HUES64 (cell line): ENCODE measurements around the gene EVI5L.
A peak's percentile ranks its signal among the peaks of the same experiment; 100 is the strongest.

ENCODE experiments used
- H3K27ac ChIP-seq: 2 replicates; pipeline ENCODE4 v1.7.0; 2013; ENCODE audit warnings: low read depth, low read length, inconsistent platforms
- H3K27me3 ChIP-seq: 2 replicates; pipeline ENCODE4 v1.6.1; 2013; ENCODE audit warnings: mild to moderate bottlenecking, low read length; ENCODE audit not compliant: insufficient read depth
- H3K36me3 ChIP-seq: 2 replicates; pipeline ENCODE4 v1.6.1; 2013; ENCODE audit warnings: mild to moderate bottlenecking, low read length; ENCODE audit not compliant: insufficient read depth
- H3K4me1 ChIP-seq: 2 replicates; pipeline ENCODE4 v1.6.1; 2013; ENCODE audit warnings: mild to moderate bottlenecking, low read length, moderate library complexity; ENCODE audit not compliant: insufficient read depth
- H3K4me3 ChIP-seq: 2 replicates; pipeline ENCODE4 v1.5.1; 2013; ENCODE audit warnings: mild to moderate bottlenecking, low read length, moderate library complexity
- H3K9ac ChIP-seq: 2 replicates; pipeline ENCODE4 v1.6.1; 2013; ENCODE audit warnings: mild to moderate bottlenecking, low read depth, low read length
- H3K9me3 ChIP-seq: 2 replicates; pipeline ENCODE4 v1.6.1; 2013; ENCODE audit warnings: low read depth, low read length; ENCODE audit not compliant: insufficient read depth
- WGBS: fragments of 150-250, 120-280 bp; methylation state at CpG from one replicate; pipeline ENCODE4 v1.1.7; 2013; ENCODE audit warnings: missing lambda C conversion rate; 5-methylcytosine and 5-hydroxymethylcytosine counted together

Gene EVI5L

DNA sequence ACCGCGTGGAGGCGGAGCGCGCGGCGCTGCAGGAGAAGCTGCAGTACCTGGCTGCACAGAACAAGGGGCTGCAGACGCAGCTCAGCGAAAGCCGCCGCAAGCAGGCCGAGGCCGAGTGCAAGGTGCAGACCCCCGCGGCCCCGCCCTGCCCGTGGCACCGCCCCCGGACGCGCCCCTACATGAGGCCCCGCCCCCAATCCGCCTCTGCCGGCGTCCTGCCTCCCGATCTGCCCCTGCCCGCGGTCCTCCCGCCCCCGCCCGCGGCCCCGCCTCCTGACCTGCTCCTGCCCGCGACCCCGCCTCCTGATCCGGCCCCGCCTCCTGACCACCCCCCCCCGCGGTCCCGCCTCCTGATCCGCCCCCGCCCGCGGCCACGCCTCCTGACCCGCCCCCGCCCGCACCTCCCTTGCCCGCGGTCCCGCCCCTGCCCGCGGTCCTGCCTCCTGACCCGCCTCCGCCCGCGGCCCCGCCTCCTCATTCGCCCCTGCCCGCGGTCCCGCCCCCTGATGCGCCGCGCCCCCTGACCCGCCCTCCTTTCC lies 32.5 kb downstream of the EVI5L start:
- Histone ChIP-seq H3K9ac (peak overlapping the region; percentile 49; the same call in 1 of the 2 replicates), H3K9me3 (no peaks in the 10 kb centered on the region), H3K36me3 (no peaks in the 10 kb centered on the region), H3K4me1 (peaks cover 9% of the 10 kb centered on the region; the same call in 1 of the 2 replicates), H3K27ac (no peak overlapping the region), H3K27me3 (peaks cover 58% of the 10 kb centered on the region), H3K4me3 (peak overlapping the region; percentile 64)
- WGBS = under 1% methylated on average over 43 of the region's 67 CpGs

DNA sequence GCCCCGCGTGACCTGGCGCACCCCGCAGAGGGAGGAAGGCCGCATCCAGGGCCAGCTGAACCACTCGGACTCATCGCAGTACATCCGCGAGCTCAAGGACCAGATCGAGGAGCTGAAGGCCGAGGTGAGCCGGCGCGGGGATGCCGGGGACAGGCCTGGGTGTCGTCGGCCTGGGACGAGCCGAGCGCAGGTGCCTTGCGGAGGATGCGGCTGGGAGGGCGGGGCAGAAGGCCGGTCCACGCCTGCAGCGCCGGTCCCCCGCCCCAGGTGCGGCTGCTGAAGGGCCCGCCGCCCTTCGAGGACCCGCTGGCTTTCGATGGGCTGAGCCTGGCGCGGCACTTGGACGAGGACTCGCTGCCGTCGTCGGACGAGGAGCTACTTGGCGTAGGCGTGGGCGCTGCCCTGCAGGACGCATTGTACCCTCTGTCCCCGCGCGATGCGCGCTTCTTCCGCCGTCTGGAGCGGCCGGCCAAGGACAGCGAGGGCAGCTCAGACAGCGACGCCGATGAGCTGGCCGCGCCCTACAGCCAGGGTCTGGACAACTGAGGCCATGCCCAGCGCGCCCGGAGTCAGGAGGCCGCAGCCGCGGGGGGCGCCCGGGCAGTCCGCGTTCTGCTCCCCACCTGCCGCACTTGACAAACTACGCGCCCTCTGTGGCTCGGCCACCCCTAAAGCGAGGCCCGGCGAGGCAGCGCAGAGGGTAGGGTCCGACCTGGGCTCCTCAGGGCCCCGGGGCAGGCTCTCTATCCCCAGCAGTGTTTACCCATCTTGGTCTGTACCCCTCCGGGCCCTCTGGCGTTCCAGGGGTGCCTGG lies 33.3 kb downstream of the EVI5L start:
- no peak overlapping the region for H3K27ac ChIP-seq
- peaks cover 10% of the 10 kb centered on the region; the same call in 1 of the 2 replicates for H3K4me1 ChIP-seq
- H3K4me3 ChIP-seq = peak overlapping the region; percentile 64
- H3K9me3 ChIP-seq = no peaks in the 10 kb centered on the region
- peak overlapping the region; percentile 44; the same call in 1 of the 2 replicates for H3K9ac ChIP-seq
- H3K36me3 ChIP-seq = no peaks in the 10 kb centered on the region
- peaks cover 59% of the 10 kb centered on the region for H3K27me3 ChIP-seq
- 20% methylated on average over 83 of the region's 83 CpGs for WGBS

DNA sequence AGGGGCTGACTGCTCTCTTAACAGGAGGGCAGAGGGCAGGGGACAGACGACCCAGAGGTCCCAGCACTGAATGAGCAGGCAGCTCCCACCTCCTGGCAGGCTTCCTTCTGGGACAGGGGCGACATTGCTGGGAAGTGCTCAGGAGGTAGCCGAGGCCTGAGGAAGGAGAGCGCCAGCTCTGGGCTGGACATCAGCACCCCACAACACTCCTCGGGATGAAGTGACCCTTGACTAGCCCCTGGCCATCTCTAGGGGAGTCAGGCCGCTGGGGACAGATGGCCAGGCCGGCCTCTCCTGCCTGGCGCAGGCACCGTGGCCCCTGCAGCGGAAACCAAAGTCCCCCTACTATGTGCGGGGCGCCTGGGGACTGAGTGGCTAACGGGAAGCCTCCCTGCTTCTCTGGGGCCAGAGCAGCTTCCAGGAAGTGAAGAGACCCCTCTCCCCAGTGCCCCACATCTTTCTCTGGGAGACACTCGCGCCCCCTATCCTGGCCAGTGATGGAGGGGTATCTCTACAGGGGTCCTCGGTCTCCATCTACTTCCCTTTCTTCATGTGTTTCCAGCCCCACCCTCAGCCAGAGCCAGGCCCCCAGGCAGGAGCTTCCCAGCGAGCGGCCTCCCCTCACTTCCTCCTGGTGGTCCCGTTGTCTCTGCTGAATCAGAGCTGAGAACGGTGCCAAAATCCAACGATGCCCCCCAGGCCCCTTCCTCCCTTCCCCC lies 34.1 kb downstream of the EVI5L start:
- 67% methylated on average over 21 of the region's 21 CpGs for WGBS
- H3K9ac ChIP-seq = no peak overlapping the region
- H3K36me3 ChIP-seq = no peaks in the 10 kb centered on the region
- no peak overlapping the region for H3K27ac ChIP-seq
- H3K4me3 ChIP-seq = no peak overlapping the region; the same call in 1 of the 2 replicates
- H3K4me1 ChIP-seq = peaks cover 9% of the 10 kb centered on the region; the same call in 1 of the 2 replicates
- peaks cover 59% of the 10 kb centered on the region for H3K27me3 ChIP-seq
- H3K9me3 ChIP-seq = no peaks in the 10 kb centered on the region

DNA sequence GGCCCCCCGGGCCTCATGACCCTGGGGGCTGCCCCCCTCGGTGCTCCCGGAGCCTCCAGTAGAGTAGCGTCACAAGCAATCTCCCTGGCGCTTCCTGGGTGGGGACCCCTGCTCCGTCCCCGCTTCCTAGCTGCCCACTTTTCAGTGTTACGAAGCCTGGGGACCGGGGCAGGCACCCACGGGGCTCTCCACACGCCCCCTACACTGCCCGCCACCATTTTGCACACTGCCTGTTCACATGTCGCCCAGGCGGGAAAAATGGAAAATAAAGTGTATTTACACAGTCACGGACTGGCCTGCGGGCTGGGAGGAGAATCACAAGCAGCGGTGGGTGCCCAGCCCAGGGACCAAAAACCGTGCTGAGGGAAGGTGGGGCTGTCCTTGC lies 34.7 kb downstream of the EVI5L start:
- H3K9ac ChIP-seq = no peak overlapping the region
- no peaks in the 10 kb centered on the region for H3K36me3 ChIP-seq
- H3K27me3 ChIP-seq = peaks cover 56% of the 10 kb centered on the region
- WGBS = 68% methylated on average over 18 of the region's 18 CpGs
- H3K4me3 ChIP-seq = no peak overlapping the region
- H3K4me1 ChIP-seq = peaks cover 9% of the 10 kb centered on the region; the same call in 1 of the 2 replicates
- H3K27ac ChIP-seq = no peak overlapping the region
- H3K9me3 ChIP-seq = no peaks in the 10 kb centered on the region

DNA sequence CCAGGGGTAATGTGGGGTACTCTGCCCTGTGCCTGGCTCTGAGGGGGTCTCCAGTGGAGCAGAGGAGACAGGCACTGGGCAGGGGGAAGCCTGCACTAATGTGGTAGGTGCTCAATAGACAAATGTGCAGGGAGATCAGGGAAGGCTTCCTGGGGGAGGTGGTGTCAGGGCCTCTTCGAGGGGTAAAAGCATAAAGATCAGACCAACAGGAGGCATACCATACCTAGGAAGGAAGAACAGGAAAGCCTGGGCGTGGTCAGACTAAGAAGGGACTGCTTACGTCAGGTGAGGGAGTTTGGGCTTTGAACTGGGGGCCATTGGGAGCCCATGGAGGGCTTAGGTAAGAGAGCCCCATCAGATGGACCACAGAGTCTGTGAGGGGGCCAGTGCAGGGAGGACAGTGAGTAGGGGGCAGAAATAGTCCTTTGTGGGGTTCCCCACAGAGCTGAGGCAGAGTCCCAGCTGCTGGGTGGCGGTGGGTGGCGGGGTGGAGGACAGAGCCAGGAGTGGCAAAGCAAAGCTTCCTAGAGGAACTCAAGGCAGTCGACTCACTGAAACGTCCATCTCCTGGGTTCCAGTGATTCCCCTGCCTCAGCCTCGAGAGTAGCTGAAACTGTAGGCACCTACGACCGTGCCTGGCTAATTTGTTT lies 35.4 kb downstream of the EVI5L start:
- Histone ChIP-seq H3K27ac (no peak overlapping the region), H3K9ac (no peak overlapping the region), H3K27me3 (peaks cover 55% of the 10 kb centered on the region), H3K36me3 (no peaks in the 10 kb centered on the region), H3K4me3 (no peak overlapping the region), H3K4me1 (peaks cover 9% of the 10 kb centered on the region; the same call in 1 of the 2 replicates), H3K9me3 (no peaks in the 10 kb centered on the region)
- WGBS = 67% methylated on average over 10 of the region's 10 CpGs

DNA sequence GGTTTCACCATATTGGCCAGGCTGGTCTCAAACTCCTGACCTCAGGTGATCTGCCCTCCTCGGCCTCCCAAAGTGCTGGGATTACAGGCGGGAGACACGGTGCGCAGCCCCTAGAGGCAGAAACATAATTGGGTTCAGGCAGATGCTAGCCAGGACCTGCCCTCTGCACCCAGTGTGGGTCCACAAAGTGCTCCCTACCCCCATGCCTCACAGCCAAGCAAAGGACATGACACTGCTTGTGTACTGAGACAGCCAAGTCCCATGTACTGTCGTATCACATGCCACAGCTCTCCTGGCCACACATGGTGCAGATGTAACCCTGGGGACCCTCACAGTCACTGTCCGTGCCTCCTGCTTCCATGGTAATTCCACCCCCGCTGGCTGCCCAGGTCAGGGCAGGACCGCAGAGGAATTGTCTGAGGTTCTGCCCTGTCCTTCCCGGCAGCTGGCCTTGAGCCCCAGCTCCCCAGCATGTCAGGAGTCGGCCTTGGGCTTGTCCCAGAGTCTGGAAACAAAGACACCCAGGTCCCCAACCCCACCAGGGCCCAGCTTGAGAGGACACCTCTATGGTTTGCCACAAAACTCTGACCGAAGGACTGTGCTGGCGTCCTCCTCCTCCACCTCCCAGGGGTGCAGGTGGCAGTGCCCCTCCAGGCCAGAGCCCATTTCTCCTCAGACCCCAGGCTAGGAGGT lies 36.5 kb downstream of the EVI5L start:
- WGBS = 83% methylated on average over 12 of the region's 12 CpGs
- Histone ChIP-seq H3K4me3 (no peak overlapping the region), H3K9me3 (no peaks in the 10 kb centered on the region), H3K27me3 (peaks cover 44% of the 10 kb centered on the region), H3K36me3 (no peaks in the 10 kb centered on the region), H3K27ac (no peak overlapping the region), H3K4me1 (peaks cover 11% of the 10 kb centered on the region; the same call in 1 of the 2 replicates), H3K9ac (no peak overlapping the region)

DNA sequence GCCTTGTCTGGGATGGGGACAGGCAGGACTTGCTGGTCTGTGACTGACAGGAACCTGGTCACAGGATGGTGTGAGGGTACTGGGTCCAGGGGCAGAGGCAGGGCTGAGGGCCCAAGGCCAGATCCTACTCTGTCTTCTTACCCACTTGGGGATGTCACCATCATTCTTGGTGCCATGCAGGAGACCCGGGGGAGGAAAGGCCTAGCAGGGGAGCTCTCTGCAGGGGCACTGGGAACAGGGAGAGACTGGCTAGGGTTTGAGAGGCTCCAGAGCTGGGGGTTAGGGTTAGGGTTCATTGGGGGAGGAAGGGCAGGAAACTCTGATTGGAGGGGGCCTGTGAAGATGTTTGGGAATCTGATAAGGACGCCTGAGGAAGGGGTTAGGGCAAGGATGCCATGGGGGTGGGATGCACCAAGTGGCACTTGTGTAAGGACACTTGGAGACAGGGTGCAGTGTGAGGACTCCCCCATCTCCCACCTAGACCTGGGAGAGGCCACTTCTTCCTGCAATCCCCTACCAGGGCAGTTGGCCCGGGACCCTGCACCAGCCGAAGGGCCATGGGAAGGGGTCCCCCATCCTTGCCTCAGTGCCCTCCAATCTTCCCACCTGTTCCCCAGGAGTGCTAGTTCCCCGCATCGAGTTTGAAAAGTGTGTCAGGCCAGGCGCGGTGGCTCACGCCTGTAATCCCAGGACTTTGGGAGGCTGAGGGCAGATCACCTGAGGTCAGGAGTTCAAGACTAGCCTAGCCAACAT lies 37.2 kb downstream of the EVI5L start:
- H3K27me3 ChIP-seq = peaks cover 37% of the 10 kb centered on the region
- no peak overlapping the region for H3K9ac ChIP-seq
- H3K4me1 ChIP-seq = peaks cover 11% of the 10 kb centered on the region; the same call in 1 of the 2 replicates
- no peak overlapping the region for H3K27ac ChIP-seq
- 90% methylated on average over 9 of the region's 9 CpGs for WGBS
- no peaks in the 10 kb centered on the region for H3K9me3 ChIP-seq
- H3K4me3 ChIP-seq = no peak overlapping the region
- H3K36me3 ChIP-seq = no peaks in the 10 kb centered on the region

DNA sequence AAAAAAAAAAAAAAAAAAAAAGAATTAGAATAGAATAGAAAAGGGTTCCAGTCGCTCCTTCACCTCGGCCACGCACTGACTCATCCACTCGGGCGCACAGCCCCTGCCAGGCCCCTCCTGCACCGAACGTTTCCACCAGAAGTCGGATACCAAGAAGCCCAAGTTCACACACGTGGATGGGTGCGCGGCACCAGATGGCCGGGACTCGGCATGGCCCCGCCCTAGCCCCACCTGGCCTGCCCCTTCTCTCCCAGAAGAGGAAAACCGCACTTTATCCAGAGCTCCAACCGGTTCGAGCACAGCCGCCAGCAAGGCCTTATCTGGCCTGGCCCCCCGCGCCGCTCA lies 38.3 kb downstream of the EVI5L start:
- WGBS = 51% methylated on average over 21 of the region's 21 CpGs
- Histone ChIP-seq H3K4me1 (peaks cover 11% of the 10 kb centered on the region; the same call in 1 of the 2 replicates), H3K27me3 (peaks cover 39% of the 10 kb centered on the region), H3K9me3 (no peaks in the 10 kb centered on the region), H3K27ac (no peak overlapping the region; the same call in 1 of the 2 replicates), H3K4me3 (peak overlapping the region; percentile 52; the same call in 1 of the 2 replicates), H3K9ac (no peak overlapping the region), H3K36me3 (no peaks in the 10 kb centered on the region)

DNA sequence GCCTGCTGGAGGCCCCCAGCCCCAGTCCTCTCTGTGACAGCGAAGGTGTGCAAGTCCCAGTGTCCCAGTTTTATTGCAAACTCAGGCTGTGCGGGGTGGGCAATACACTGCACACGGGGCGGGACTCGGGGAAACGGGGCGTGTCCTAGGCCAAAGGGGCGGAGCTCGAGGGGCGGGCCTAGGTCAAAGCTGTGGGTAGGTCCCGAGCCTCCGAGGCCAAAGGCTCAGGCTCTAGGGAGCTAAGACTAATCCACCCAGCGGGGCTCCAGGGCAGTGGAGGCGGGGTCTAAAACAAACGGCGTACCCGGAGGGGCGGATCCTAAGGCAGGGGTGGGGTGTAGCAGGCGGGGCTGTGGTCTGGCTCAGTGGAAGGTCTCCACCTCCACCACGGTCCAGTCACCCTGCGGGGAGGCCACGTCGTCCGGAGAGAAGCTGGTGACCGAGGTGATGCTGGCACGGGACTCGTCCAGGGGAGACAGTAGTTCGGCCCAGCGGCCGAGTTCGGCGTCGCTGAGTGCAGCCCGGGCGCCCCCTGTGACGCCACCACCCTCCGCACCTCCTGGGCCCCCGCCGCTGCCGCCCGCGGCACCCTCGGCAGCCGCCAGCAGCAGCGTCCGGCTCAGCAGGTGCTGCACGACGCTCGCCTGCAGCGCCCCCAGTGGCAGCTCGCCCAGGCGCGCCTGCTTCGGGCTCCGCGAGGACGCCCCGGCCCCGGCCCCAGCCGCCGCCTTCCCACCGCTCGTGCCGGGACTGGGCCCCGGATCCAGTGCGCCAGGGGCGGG lies 38.8 kb downstream of the EVI5L start:
- Histone ChIP-seq H3K4me1 (peaks cover 11% of the 10 kb centered on the region; the same call in 1 of the 2 replicates), H3K9ac (no peak overlapping the region), H3K27ac (peak overlapping the region; percentile 70; the same call in 1 of the 2 replicates), H3K27me3 (peaks cover 39% of the 10 kb centered on the region), H3K4me3 (peak overlapping the region; percentile 52), H3K36me3 (no peaks in the 10 kb centered on the region), H3K9me3 (no peaks in the 10 kb centered on the region)
- WGBS = 9% methylated on average over 67 of the region's 67 CpGs
